HG03103 (cell line): ENCODE data around the gene GOLGA6L7.
"Not testable (repeated sequence)": the region's sequence is repeated elsewhere in the genome, so short reads cannot be mapped to it uniquely, and the experiment has no call there.

Experiments used
- ATAC-seq: cut with Tn5 transposase; IDR thresholded peaks from one replicate; pipeline ENCODE4 v1.9.1; 2021; ENCODE audit warnings: low read depth; ENCODE audit not compliant: unreplicated experiment

Gene GOLGA6L7

GRCh38 chr15:28885128-28885629 is 36.7 kb upstream of the GOLGA6L7 start:
- ATAC-seq: no peak

- ATAC-seq: no peak
Measured at GRCh38 chr15:28884151-28884940, 35.9 kb upstream of the GOLGA6L7 start.

GRCh38 chr15:28881600-28881999 is 33.2 kb upstream of the GOLGA6L7 start:
- no peak for ATAC-seq

GRCh38 chr15:28881170-28881569 is 32.7 kb upstream of the GOLGA6L7 start:
- ATAC-seq: no peak

- ATAC-seq: no peak
Measured at GRCh38 chr15:28880680-28881079, 32.2 kb upstream of the GOLGA6L7 start.

GRCh38 chr15:28879551-28879950 is 31.1 kb upstream of the GOLGA6L7 start:
- no peak for ATAC-seq

GRCh38 chr15:28878209-28878608 is 29.8 kb upstream of the GOLGA6L7 start:
- no peak for ATAC-seq

GRCh38 chr15:28876845-28877185 is 28.4 kb upstream of the GOLGA6L7 start:
- no peak for ATAC-seq

GRCh38 chr15:28876131-28876844 is 27.8 kb upstream of the GOLGA6L7 start:
- ATAC-seq: no peak

- no peak for ATAC-seq
Measured at GRCh38 chr15:28875461-28876000, 27.1 kb upstream of the GOLGA6L7 start.

- no peak for ATAC-seq
Measured at GRCh38 chr15:28873585-28874190, 25.2 kb upstream of the GOLGA6L7 start.

GRCh38 chr15:28873006-28873405 is 24.6 kb upstream of the GOLGA6L7 start:
- ATAC-seq: no peak

GRCh38 chr15:28871168-28871567 is 22.7 kb upstream of the GOLGA6L7 start:
- ATAC-seq: no peak

- ATAC-seq: no peak
Measured at GRCh38 chr15:28868744-28869345, 20.4 kb upstream of the GOLGA6L7 start.

GRCh38 chr15:28861589-28862293 is 13.3 kb upstream of the GOLGA6L7 start:
- not testable (repeated sequence) for ATAC-seq

- ATAC-seq: no peak
Measured at GRCh38 chr15:28861031-28861534, 12.6 kb upstream of the GOLGA6L7 start.

GRCh38 chr15:28854578-28854977 is 6.1 kb upstream of the GOLGA6L7 start:
- ATAC-seq: not testable (repeated sequence)

GRCh38 chr15:28853654-28854053 is 5.2 kb upstream of the GOLGA6L7 start:
- ATAC-seq: not testable (repeated sequence)

GRCh38 chr15:28849766-28850165 is 1.3 kb upstream of the GOLGA6L7 start:
- ATAC-seq: not testable (repeated sequence)

GRCh38 chr15:28849271-28849670 is 827 bp upstream of the GOLGA6L7 start:
- ATAC-seq: not testable (repeated sequence)
